T follicular helper cell (primary cell): ENCODE results near the gene FBXL17.
"Not testable (repeated sequence)": the region's sequence is repeated elsewhere in the genome, so short reads cannot be mapped to it uniquely, and the experiment has no call there.

ENCODE experiments used
- DNase-seq: peaks from one replicate; pipeline ENCODE4 v3.0.0-alpha.2; 2020; ENCODE audit warnings: low read depth
- total RNA-seq, 2 experiments: gene quantifications; one replicate each; lab custom pipeline; 2026; lab: John Stamatoyannopoulos, UW

Gene FBXL17
- total RNA-seq = 10.8 to 30.2 reads per million in 2 experiments

DNA sequence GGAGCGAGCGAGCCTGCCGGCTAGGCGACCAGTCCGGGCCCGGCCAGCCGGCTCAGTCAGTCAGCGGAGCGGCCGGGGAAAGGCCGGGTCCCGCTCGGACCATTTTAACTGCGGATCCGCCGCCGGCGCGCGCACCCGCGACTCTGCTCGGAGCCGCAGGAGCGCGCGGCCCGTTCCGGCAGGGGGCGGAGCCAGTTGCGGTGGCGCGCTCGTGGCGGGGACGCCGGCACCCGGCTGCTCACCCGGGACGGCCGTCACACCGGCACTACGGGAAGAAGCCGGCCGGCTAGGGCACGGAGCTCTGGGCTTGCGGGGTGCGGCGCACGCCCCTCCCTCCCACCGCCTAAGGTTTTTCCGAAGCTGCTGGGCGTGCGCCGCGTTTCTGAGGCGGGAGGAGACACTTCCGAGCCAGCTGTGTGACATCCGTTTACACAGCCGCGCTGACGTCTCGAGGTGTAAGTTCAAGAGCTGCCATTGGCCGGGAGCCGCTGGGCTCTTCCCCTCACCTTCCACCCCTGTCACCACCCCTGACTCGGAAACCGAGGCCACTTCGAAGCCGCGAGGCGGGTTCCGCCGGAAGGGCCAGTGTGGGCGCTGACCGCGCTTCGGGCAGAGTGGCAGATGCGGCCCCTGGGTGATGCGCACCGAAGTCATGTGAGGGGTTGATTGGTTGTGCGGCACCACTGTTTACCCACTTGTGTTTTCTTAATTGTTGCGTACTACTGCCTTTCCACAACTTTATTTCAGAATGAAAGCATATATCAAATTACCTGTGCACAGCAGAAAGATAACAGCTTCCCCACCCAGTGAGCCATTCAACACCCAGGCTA, at the start of gene FBXL17:
FBXL17 (minus strand) TSS at position 145 of the 830 bp plus-strand sequence.
- peak; percentile 87 for DNase-seq

- DNase-seq = no peak
Observed at GRCh38 chr5:108430931-108431608, 49.2 kb upstream of the FBXL17 start.

DNA sequence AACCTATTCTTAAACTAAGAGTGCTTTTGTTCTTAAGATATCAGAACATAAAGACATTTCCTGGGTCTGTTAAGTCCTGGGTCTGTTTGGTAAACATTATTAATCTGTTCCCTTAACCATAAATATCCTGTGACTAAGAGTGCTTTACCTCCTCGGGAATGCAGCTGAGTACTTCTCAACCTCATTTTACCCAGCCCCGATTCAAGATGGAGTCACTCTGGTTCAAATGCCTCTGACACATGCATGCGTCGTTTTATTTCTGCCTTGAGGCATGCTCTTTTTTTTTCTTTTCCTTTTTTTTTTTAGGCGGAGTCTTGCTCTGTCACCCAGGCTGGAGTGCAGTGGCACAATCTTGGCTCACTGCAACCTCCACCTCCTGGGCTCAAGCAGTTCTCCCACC, 39.8 kb upstream of the FBXL17 start:
- DNase-seq = no peak

DNA sequence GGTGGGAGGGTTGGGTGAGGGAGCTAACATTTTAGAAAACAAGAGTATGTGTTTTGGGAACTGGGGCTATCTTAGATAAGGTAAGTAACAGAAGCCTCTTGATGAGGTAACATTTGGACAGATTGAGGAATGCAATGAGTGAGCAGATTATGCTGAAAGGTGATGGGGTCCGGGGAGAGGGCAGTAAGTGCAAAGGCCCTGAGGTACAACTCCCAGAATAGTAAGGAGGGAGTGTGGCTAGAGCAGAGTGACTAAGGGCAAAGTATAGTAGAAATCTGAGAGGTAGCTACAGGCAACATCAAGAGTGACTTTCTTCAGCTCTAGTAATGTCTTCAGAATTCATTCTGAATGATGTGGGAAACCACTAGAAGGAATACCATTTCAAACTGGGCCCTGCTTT, 38.9 kb upstream of the FBXL17 start:
- no peak for DNase-seq

DNA sequence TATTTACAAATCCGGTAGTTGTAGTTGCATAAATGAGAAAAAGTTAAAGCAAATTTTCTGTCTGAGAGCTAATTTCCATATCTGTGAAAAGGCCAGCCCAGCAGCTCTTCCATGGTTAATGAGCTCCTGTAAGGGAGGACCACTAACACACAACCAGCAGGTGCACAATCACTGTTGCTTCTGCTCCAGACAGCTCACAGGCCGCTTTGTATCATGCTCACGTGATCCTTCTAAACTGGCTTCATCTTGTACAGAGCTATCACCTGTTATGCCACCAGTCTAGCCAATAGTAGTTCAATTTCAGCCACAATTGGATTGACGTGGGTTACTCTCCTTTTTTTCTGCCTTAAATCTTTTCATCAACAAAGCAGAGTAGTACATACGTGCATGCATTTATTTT, 38.3 kb upstream of the FBXL17 start:
- no peak for DNase-seq

DNA sequence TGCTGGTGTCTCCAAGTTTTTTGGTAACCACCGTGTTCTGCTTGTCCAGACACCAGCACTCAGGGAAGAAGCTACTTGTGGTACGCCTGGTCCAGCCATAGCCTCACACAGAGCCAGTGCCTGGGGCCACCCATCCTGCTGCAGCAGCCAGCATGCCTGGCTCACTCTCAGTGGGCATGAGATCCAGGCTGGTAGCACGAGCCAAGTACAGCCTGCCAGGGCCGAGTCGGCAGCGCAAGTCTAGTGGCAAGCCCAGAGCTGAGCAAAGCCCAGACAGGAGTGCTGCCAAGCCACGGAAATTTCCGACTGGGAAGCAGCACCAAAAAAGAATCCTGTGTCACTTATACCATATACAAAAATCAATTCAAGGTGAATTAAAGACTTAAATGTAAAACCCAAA, 36.3 kb upstream of the FBXL17 start:
- DNase-seq = no peak

GRCh38 chr5:108417166-108417670, 35.3 kb upstream of the FBXL17 start:
- DNase-seq = no peak

DNA sequence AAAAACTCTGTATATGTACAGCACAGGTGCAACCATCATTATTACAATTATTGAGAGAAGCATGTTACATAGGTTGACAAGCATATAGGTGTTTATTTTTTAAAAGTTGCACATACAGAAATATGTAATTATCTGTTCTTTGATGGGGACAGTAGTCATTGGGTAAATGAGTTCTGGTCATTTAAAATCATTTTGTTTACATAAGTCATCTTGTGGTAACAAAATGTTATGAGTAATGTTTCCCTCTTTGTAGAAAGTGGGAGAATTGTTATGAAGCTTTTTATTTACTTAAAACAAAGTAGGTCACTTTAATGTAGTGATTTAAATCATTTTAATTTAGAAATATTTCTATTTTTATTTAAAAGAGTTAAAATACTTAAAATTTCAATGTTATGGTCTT, 33.8 kb upstream of the FBXL17 start:
- DNase-seq = no peak

DNA sequence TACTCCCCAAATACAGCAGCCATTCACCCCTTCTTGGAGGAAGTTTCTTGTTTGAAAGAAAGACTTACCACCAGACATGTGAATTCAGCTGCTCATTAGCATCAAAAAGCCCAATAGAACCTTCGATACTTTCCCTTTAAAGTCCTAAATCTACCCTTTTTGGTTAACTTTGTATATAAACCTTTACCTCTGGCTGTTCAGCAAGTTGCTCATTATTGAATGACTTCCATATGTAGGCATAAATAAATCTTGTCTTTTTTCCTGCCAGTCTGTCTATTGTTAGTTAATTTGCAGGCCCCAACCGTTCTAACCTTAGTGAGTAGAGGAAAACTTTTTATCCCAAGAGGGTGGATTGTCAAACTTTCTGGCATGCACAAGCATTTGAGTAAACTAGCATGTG, 27.9 kb upstream of the FBXL17 start:
- no peak for DNase-seq

GRCh38 chr5:108405201-108405600, 23.3 kb upstream of the FBXL17 start:
- DNase-seq = not testable (repeated sequence)

DNA sequence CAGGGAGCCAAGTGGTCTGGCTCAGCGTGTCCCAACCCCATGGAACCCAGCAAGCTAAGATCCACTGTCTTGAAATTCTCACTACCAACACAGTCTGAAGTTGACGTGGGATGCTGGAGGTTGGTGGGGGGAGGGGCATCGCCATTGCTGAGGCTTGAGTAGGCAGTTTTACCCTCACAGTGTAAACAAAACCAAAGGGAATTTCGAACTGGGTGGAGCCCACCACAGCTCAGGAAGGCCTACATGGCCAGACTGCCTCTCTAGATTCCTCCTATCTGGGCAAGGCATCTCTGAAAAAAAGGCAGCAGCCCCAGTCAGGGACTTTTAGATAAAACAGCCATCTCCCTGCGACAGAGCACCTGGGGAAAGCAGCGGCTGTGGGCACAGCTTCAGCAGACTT, 17.1 kb upstream of the FBXL17 start:
- no peak for DNase-seq

DNA sequence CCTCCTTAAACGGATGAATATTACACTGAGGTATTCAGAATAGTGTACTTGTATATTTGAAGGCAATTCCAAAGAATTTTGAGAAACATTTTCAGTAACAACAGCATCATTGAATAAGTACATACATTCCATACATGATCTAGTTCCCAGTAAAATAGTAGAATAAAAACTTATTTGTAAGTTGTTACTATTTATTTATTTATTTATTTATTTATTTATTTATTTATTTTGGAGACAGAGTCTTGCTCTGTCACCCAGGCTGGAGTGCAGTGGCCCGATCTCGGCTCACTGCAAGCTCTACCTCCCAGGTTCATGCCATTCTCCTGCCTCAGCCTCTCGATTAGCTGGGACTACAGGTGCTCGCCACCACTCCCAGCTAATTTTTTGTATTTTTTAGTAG, 14.9 kb upstream of the FBXL17 start:
- not testable (repeated sequence) for DNase-seq

DNA sequence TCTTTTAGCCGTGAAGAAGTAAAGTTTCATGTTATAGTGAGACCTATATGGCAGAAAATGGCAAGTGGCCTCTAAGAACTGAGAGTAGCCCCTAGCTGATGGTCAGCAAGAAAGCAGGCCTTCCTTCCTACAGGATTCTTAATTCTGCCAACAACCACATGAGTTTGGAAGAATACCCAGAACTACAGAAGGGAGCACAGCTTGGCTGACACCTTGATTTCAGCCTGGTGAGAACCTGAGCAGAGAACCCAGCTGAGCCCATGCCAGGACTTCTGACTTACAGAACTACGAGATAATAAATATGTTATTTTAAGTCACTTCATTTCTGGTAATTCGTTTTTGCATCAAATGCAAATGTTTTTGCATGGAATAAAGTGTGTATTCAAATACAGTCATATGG, 5.9 kb upstream of the FBXL17 start:
- no peak for DNase-seq

DNA sequence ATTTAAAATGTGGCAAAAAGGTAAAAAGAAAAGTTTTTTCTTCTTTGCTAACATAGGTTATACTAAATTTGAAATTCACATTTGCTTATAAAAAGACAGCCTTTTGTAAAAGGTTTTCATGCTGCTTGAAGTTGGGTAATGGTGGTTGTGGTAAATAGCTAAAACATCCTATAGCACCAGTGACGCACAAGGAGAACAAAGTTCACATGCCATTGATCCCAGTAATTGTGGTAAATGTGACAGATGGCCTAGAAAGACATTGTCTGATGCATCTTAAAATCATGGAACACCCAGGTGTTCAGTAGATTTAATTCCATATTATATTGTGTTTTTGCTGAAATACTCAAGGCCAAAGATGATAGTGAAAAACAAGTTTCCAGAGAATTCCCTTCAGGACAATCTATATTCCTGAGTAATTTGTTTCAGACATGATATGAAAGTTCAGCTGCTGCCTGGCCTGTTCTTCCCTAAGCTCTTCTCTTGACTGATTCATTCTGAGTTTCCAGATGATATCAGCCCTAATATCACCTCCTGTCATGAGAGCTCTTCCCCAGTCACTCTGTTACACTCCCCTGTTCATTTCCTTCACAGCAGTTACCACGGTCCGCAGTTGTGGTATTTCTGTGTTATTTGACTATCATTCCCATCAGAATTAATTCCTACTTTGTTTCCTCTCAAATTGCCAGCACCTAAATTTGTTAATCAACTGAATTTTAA, 4.6 kb upstream of the FBXL17 start:
- DNase-seq = no peak

DNA sequence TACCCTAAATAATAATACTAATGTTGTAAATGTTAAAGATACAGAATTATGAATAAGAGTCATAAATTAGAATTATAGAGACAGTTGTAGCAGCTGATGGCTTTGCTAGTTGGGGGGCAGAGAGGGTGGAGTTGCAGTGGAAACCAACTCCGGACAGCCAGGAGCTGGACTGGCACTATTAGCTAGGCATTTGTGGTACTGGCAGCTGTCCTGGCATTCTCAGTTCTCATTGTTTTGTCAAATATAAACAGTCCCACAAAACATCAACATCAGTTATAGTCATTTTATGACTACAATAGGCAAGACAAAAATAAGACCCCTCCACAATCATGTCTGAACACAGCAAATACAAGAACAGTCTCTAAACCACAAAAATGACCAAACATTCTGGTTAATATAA, 2.8 kb upstream of the FBXL17 start:
- DNase-seq = no peak

GRCh38 chr5:108382784-108383330, 959 bp upstream of the FBXL17 start:
- DNase-seq = no peak

DNA sequence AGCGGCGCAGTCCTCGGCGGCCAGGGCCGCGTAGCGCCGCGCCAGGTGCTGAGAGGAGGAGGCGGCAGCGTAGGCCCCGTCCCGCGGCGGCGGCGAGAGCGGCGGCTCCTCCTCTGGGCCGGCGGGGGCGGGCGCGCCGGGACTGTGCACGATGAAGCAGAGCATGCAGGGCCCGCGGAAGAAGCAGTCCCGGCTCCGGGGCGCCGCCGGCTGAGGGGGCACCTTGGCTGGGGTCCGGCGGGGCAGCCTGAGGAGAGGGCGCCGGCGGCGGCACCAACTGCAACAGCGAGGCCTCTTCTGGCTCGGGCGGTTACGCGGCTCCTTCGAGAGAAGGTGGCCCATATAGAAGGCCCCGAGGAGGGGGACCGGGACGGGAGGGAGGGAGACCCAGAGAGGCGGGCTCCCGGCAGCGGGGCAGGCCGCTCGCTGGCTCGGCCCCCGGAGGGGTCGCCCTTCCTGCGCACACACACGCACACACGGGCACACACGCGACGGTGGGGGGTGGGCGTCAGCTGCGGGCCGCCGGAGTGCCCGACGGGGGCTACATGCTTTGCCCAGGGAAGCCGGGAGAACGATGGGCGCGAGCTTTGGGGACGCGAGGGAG, 446 bp downstream of the FBXL17 start:
- DNase-seq = peak; percentile 71

DNA sequence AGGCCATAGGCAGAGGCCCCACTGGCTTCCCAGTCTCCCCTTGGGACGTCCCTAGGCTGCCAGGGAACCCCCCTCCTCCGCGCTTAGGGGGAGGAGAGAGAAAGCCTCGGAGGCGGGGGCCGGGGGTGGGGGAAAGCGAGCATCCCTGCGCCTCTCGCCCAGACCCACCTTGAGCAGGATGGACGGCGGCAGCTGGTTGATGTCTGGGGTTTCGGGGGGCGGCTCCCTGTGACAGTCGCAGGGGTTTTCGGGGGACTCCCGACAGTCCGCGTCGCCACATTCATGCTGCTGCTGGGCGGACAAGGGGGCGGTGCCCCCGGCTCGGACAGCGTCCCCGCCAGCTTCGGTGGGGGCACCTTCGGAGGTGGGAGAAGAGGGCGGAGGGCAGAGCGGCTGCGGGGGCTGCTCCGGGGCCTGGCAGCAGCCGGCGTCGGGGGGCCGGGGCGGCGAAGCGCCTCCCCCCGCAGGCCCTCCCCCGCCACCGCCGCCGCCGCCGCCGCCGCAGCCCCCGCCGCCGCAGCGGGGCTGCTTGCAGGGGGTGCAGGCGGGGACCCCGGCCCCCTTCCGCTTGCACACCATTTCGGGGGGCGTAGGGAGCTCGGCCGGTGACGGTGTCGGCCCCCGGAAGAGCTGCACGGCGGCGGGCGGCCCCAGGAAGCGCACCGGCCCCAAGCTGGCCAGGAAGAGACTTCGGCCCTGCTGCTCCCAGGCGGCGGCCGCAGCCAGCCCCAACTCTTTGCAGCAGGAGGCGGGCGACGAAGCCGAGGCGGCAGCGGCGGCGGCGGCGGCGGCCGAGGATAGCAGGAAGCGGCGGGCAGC, 1.2 kb downstream of the FBXL17 start:
- peak; percentile 29 for DNase-seq

DNA sequence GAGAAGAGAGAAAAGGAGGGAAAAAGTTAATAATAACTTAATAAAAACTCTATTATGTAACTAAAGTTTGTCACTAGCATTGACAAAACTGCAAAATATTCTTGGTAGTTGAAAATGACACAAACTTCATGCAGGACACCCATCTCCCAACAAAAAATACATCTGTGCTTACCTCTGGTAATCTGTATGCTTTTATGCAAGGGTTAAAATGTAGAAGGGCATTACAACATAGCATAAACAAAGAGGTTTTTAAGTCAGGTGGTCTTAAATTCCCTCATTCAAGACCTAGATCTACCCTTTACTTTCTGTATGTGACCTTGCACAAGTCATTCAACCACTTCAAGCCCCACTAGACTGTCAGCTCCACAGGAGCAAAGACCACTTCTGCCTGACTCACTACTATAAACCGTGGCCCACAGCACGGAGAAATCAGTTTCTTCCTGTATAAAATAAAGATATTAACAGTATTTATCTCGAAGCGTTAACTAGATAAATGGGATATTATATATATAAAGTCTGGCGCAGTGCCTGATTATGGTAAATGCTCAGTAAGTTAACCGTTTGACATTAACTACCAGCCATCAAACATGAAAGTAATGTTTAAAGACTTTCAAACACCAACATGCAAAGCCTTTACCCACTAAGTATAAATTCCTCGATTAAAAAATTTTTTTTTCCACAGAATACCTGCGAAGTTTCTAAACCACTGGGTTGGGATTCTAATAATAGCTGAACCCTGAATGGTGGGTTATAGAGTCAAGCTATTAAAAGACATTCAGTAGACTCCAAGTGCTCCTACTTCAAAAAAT, 2.0 kb downstream of the FBXL17 start:
- DNase-seq = no peak

DNA sequence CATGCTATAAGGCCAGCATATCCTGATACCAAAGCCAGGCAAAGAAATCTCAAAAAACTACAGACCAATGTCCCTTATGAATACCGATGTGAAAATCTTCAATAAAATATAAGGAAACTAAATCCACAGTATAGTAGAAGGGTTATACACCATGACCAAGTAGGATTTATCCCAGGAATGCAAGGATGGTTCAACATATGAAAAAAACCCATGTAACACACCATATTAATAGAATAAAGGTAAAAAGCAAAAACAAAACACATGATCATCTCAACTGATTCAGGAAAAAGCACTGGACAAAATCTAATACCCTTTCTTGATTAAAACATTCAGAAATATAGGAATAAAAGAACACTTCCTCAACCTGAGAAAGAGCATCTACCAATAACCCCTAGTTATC, 6.1 kb downstream of the FBXL17 start:
- DNase-seq = no peak
